NCI-H82 treated with DMSO at 0.1 percent for 48 hours (cell line): ENCODE results near the gene ZNF578.
"Not testable (repeated sequence)": the region's sequence is repeated elsewhere in the genome, so short reads cannot be mapped to it uniquely, and the experiment has no call there.

ENCODE experiments used
- DNase-seq: peaks from one replicate; lab custom pipeline; 2025; ENCODE audit not compliant: unreplicated experiment; lab: John Stamatoyannopoulos, UW

Gene ZNF578

GRCh38 chr19:52507266-52507665, 53.9 kb downstream of the ZNF578 start:
- no peak for DNase-seq

- no peak for DNase-seq
These were observed 62.8 kb downstream of the ZNF578 start for GRCh38 chr19:52516191-52516590.

GRCh38 chr19:52518646-52519045, 65.3 kb downstream of the ZNF578 start:
- no peak for DNase-seq

- DNase-seq, result not testable (repeated sequence)
These were observed 65.8 kb downstream of the ZNF578 start for GRCh38 chr19:52519175-52519574.

- DNase-seq, result no peak
These were observed 66.7 kb downstream of the ZNF578 start for GRCh38 chr19:52520013-52520412.

GRCh38 chr19:52522551-52522950, 69.2 kb downstream of the ZNF578 start:
- DNase-seq, result no peak

GRCh38 chr19:52524086-52524485, 70.7 kb downstream of the ZNF578 start:
- DNase-seq, result no peak

- peak; percentile 83 for DNase-seq
These were observed 74.0 kb downstream of the ZNF578 start, which contains the start of gene ZNF808 for GRCh38 chr19:52527134-52527955. Gene ZNF808 (plus strand): TSS chr19:52527668. CDS start chr19:52543285, 15,617 bp downstream.

GRCh38 chr19:52527956-52528351, 74.6 kb downstream of the ZNF578 start:
- no peak for DNase-seq

- no peak for DNase-seq
These were observed 79.1 kb downstream of the ZNF578 start for GRCh38 chr19:52532480-52532879.

GRCh38 chr19:52533901-52534300, 80.5 kb downstream of the ZNF578 start:
- DNase-seq, result no peak

- DNase-seq, result not testable (repeated sequence)
These were observed 82.0 kb downstream of the ZNF578 start for GRCh38 chr19:52535385-52535770.

GRCh38 chr19:52535771-52536447, 82.6 kb downstream of the ZNF578 start:
- peak; percentile 33 for DNase-seq

- DNase-seq, result no peak
These were observed 83.1 kb downstream of the ZNF578 start for GRCh38 chr19:52536448-52536800.

GRCh38 chr19:52538815-52539214, 85.5 kb downstream of the ZNF578 start:
- DNase-seq, result not testable (repeated sequence)

- not testable (repeated sequence) for DNase-seq
These were observed 87.8 kb downstream of the ZNF578 start for GRCh38 chr19:52541176-52541575.

GRCh38 chr19:52541608-52542007, 88.3 kb downstream of the ZNF578 start:
- no peak for DNase-seq

- not testable (repeated sequence) for DNase-seq
These were observed 89.2 kb downstream of the ZNF578 start for GRCh38 chr19:52542541-52542940.

GRCh38 chr19:52542984-52543664, 89.8 kb downstream of the ZNF578 start:
- no peak for DNase-seq

- no peak for DNase-seq
These were observed 101.0 kb downstream of the ZNF578 start for GRCh38 chr19:52554216-52554971.
